ENCODE data around the gene LIM2.
"Not testable (repeated sequence)": the region's sequence is repeated elsewhere in the genome, so short reads cannot be mapped to it uniquely, and the experiment has no call there.

Gene LIM2

DNA sequence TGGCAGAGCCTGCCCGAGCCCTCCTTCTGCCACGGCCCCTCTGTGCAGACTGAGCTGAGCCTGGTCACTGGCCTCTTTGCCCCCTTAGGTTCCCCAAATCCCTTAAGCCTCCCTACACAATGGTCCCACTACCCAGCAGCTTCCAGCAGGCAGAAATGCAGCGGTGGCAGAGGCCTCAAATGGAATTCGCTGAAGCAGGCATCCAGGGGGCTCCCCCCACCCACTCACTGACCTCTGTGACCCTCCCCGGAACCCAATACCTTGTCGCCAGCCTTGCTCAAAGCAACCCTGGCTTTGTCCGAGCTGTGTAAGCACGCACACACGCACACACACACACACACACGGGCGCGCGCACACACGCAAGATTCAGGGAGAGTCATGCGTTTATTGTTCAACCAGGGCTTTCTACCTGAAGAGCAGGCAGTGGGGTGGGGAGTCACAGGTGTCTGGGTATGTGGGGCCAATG, at the start of gene LIM2:
Gene LIM2, minus strand, starts transcription at position 51 of the 466 bp plus-strand sequence. CDS start 531 bp downstream, outside the sequence.
- DNase-seq (ENCODE audit: low read depth in 2 of 2, low spot score in 1 of 2): no peak

DNA sequence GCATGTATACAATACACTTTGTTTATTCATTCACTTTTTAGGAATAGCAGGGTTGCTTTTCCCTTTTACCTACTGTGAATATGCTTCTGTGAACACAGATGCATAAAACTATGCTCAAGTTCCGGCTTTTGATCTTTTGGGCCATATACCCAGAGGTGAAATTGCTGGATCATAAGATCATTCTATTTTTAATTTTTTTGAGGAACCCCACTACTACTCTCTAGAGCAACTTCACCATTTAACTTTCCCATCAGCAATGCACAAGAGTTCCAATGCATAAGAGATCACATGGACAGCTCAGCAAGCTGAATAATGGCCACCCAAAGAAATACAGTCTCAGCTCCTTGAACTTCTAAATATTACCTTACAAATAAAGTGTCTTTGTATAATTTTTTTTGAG, 46.7 kb upstream of the LIM2 start:
- no peak for DNase-seq (ENCODE audit: low read depth in 2 of 2, low spot score in 1 of 2)

DNA sequence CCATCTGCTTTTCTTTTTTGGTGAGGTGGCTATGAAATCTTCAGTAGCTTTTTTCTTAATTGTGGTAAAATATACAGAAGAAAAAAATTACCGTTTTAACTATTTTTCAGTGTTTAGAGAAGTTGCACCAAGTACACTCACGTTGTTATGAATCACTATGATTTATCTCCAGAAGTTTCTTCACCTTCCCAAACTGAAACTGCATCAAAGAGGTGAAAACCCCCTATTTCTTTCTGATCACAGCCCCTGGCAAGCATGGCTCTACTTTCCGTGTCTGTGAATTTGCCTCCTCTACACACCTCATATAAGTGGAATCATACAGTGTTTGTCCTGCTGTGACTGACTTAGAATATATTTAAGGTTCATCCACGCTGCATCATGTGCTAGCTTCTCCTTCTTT, 45.3 kb upstream of the LIM2 start:
- no peak for DNase-seq (ENCODE audit: low read depth in 2 of 2, low spot score in 1 of 2)

GRCh38 chr19:51431124-51431523, 43.4 kb upstream of the LIM2 start:
- no peak for DNase-seq (ENCODE audit: low read depth in 2 of 2, low spot score in 1 of 2)

- no peak for DNase-seq (ENCODE audit: low read depth in 2 of 2, low spot score in 1 of 2)
These were observed 42.4 kb upstream of the LIM2 start for GRCh38 chr19:51430221-51430620.

- no peak for DNase-seq (ENCODE audit: low read depth in 2 of 2, low spot score in 1 of 2)
These were observed 39.4 kb upstream of the LIM2 start for GRCh38 chr19:51427201-51427600.

GRCh38 chr19:51422053-51422448, 34.3 kb upstream of the LIM2 start:
- DNase-seq (ENCODE audit: low read depth in 2 of 2, low spot score in 1 of 2): peak; percentile 75 to 79

- DNase-seq (ENCODE audit: low read depth in 2 of 2, low spot score in 1 of 2): no peak
These were observed 33.7 kb upstream of the LIM2 start for GRCh38 chr19:51421229-51422052.

GRCh38 chr19:51420511-51420910, 32.7 kb upstream of the LIM2 start:
- not testable (repeated sequence) for DNase-seq (ENCODE audit: low read depth in 2 of 2, low spot score in 1 of 2)

DNA sequence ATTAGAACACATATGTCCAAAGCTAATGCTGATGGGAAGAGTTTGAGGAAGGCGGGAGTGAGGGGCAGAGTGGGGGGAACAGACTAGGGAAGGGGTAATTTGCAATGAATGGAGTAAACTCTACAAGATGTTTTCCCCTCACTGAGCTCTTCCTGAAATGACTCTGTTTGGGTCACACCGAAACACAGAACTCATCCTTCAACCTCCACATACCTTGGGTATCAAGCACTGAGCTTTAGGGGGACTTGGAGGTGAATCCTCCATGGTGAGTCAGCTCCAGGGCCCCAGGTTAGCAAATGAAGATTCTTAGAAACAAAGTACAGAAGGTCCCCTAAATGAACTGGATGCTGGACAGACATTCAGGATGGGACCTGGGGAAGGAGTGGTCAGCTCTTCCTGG, 30.9 kb upstream of the LIM2 start:
- no peak for DNase-seq (ENCODE audit: low read depth in 2 of 2, low spot score in 1 of 2)

GRCh38 chr19:51417810-51418157, 30.0 kb upstream of the LIM2 start:
- no peak for DNase-seq (ENCODE audit: low read depth in 2 of 2, low spot score in 1 of 2)

DNA sequence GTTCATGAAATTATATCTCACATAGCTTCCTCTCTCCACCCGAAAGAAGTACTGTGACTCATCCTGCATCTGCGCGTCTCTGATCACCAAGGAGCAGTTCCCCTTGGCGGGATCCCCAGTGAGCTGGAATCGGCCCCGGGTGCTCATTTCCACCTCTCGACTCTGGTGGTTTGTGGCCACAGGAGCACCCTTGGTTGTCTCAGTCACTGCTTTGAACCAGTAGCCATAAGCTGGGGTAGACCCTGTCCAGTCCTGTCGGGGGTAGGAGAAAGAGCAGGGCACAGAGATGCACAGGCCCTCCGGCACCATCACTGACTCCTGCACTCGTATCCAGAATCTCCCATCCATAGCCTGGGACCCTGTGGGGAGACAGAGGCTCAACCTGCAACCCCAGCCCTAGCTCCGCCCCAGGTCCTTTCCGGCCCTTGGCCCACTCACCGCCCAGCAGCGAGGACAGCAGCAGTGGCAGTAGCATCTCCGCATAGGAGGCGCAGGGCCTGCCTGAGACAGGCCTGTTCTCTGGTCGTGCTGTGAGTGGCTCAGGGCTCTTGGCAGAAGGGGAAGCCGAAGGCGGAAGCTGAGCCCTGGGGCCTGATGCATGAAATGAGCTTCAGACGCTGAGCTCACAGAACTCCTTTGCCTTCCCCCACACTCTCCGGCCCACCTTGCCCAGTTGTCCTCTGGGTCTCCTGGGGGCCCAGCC, 29.5 kb upstream of the LIM2 start, which contains the start of gene SIGLEC10:
Gene SIGLEC10, minus strand, starts transcription at position 536 of the 703 bp plus-strand sequence. Its CDS starts 61 bp downstream, at position 475.
- DNase-seq (ENCODE audit: low read depth in 2 of 2, low spot score in 1 of 2): no peak

GRCh38 chr19:51416422-51416821, 28.6 kb upstream of the LIM2 start:
- DNase-seq (ENCODE audit: low read depth in 2 of 2, low spot score in 1 of 2): not testable (repeated sequence)

GRCh38 chr19:51415187-51415586, 27.4 kb upstream of the LIM2 start:
- DNase-seq (ENCODE audit: low read depth in 2 of 2, low spot score in 1 of 2): no peak

DNA sequence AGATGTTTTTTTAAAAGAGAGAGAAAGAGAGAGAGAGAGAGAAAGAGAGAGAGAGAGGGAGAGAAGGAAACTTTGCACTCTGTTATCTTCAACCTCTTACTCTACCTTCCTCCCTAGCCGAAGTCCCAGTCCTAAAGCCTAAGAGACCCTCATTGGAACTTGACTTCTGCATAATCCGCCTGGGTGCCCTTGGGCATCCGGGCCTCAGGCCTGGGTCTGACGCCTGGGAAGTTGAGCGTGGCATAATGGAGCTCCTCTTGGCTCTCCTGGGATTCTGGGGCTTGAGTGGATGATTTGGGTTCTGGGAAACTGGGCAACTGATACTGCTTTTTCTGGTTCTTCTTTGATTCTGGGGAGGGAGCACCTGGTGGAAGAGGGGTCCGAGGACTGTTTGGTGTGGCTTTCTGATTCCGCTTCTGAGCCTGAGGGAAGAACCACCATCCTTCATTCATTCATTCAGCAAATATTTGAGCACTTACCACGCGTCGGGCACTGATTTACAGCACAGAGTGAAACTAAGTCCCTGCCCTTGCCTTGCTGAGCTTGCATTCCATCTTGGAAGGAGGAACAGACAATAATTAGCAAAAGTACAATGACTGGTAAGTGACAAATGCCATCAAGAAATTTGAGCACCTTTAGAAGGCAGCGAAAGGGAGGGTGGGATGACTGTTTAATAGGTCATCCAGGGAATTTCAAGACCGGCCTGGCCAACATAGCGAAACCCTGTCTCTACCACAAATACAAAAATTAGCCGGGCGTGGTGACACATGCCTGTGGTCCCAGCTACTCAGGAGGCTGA, 23.4 kb upstream of the LIM2 start:
- DNase-seq (ENCODE audit: low read depth in 2 of 2, low spot score in 1 of 2): no peak

- no peak for DNase-seq (ENCODE audit: low read depth in 2 of 2, low spot score in 1 of 2)
These were observed 19.8 kb upstream of the LIM2 start for GRCh38 chr19:51407511-51408131.

GRCh38 chr19:51402117-51402516, 14.3 kb upstream of the LIM2 start:
- DNase-seq (ENCODE audit: low read depth in 2 of 2, low spot score in 1 of 2): no peak

GRCh38 chr19:51399936-51400335, 12.2 kb upstream of the LIM2 start:
- not testable (repeated sequence) for DNase-seq (ENCODE audit: low read depth in 2 of 2, low spot score in 1 of 2)

DNA sequence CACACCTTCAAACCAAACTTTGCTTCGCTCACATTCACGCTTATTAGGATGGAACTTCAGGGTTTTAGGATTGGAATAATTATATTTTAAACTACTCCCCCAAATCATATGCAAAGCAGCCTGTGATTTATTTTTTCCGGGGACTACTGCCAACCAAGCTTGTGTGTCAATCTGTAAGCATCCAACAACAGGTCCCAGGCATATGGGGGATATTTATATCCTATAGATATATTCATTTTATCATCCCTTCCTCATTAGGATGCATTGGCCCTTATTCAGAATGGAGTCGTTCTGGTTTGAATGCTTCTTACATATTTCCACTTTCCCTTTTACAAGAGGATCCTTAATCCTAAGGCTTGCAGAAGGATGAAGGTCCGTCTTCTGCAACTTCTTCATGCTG, 11.5 kb upstream of the LIM2 start:
- DNase-seq (ENCODE audit: low read depth in 2 of 2, low spot score in 1 of 2): no peak

DNA sequence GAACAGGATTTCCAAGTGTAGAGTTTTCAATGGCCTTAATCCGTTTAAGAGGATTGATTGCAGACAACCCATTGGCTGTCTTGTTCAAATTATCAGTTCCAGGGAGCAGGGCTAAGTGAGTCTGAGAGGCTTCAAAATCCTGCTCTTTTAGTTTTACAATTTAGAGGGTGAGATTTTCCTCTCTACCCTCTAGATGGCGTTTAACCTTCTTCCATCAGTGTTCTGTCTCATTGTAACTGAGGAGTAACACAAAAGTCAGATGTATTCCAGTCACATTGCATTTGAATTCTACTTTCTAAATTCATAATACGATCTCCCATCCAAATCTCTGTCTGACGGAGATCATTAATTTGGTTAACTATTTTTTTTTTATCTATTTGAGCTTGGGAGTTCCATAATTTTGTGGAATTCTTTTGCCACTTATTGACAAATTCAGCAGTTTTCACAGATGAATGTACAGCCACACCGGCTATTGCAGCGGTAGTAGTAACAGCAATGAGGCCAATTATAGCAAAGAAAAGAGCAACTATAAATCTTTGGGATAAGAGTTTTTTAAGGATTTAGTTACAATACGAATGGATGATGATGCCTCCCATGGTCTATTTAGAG, 10.4 kb upstream of the LIM2 start:
- DNase-seq (ENCODE audit: low read depth in 2 of 2, low spot score in 1 of 2): no peak

GRCh38 chr19:51397453-51397852, 9.7 kb upstream of the LIM2 start:
- not testable (repeated sequence) for DNase-seq (ENCODE audit: low read depth in 2 of 2, low spot score in 1 of 2)

Data from stimulated activated CD8-positive, alpha-beta memory T cell treated with anti-CD3 and anti-CD28 coated beads, Interleukin-4, amount 100 ng/mL, for 1 hour (primary cell).